DMS53 treated with DMSO at 0.1 percent for 48 hours (cell line): ENCODE measurements around the gene TM4SF20.

Experiments
- DNase-seq: peaks from one replicate; lab custom pipeline; 2025; ENCODE audit not compliant: unreplicated experiment; lab: John Stamatoyannopoulos, UW

TM4SF20 gene

GRCh38 chr2:227322530-227323205 is 56.4 kb downstream of the TM4SF20 start:
- DNase-seq = no peak

GRCh38 chr2:227320305-227321094 is 58.6 kb downstream of the TM4SF20 start:
- DNase-seq = no peak

DNA sequence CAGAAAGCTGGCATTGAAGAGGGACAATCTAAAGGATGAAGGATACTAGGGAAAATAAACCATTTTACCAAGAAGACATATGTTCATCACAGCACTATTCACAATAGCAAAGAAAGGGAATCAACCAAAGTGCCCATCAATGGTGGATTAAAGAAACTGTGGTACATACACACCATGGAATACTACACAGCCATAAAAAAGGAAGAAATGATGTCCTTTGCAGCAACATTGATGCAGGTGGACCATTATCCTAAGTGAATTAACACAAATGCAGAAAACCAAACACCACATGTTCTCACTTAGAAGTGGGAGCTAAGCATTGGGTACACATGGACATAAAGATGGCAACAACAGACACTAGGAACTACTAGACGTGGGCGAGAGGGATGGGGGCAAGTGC is 61.3 kb downstream of the TM4SF20 start:
- DNase-seq = no peak

GRCh38 chr2:227313310-227313709 is 65.8 kb downstream of the TM4SF20 start:
- no peak for DNase-seq

GRCh38 chr2:227312579-227312978 is 66.5 kb downstream of the TM4SF20 start:
- no peak for DNase-seq
